H1 (cell line): ENCODE results near the gene TBC1D22A.

Experiments
- SIN3A ChIP-seq, 2 experiments: IDR thresholded peaks in 1 of 2; conservative IDR thresholded peaks in 1 of 2; 2 replicates each; pipeline ENCODE4 v1.6.1; 2011 to 2012; ENCODE audit warnings: low read length in 2 of 2, improper control_type of control experiment in 1 of 2, low read depth in 1 of 2, mild to moderate bottlenecking in 1 of 2
- TF ChIP-seq, protein P1 (sequence below), 3 experiments: IDR thresholded peaks; 1 replicate in 2 of 3; 2 replicates in 1 of 3; pipeline versions ENCODE4 v1.5.1 to v1.6.1; 2011; ENCODE audit warnings: low read length in 3 of 3, mild to moderate bottlenecking in 3 of 3, inconsistent platforms in 2 of 3, low read depth in 1 of 3, moderate library complexity in 1 of 3; ENCODE audit not compliant: insufficient read depth in 1 of 3; ENCODE audit errors: control extremely low read depth in 1 of 3
- TF ChIP-seq, protein P2 (sequence below): IDR thresholded peaks from 2 replicates; pipeline ENCODE4 v1.6.1; 2011; ENCODE audit warnings: low read length, improper control_type of control experiment

DNA sequence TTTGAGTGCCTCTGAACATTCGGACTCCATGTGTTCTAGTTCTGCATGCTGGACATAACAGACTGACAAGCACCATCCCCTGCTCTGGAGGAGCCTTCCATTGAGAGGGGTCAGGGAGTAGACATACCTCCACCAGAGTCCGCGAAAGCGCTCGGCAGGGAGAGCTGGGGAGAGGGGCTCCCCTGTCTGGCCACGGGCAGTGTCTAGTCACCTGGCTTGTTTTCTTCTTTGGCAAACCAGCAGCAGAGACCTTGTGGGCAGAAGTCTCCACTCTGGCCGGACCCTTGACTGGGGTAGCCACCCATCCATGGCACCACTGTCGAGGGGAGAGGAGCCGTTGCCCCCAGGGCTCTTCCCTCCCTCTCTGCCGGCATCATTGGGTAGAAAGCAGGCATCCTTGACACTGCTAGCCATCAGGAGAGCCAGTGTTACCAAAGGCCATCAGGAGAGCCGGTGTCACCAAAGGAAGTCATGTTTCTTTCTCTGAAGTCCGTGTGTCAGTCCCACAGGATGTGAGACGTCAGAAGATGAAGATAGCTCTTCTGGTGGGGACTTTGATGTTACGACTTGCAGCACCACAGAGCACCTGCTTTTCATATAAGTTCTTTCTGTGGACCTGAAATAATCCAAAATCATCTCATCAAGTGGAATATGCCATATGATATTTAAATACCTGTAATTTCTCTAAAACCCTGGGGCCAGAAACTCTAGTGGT is 305.6 kb downstream of the TBC1D22A start:
- no peak for TF ChIP-seq SIN3A (conservative IDR thresholded peaks at IDR 0.05 in 1 of 2, IDR thresholded peaks at IDR 0.05 in 1 of 2; ENCODE audit: low read depth in 1 of 2, low read length in 2 of 2)
- TF ChIP-seq, protein P1, sequence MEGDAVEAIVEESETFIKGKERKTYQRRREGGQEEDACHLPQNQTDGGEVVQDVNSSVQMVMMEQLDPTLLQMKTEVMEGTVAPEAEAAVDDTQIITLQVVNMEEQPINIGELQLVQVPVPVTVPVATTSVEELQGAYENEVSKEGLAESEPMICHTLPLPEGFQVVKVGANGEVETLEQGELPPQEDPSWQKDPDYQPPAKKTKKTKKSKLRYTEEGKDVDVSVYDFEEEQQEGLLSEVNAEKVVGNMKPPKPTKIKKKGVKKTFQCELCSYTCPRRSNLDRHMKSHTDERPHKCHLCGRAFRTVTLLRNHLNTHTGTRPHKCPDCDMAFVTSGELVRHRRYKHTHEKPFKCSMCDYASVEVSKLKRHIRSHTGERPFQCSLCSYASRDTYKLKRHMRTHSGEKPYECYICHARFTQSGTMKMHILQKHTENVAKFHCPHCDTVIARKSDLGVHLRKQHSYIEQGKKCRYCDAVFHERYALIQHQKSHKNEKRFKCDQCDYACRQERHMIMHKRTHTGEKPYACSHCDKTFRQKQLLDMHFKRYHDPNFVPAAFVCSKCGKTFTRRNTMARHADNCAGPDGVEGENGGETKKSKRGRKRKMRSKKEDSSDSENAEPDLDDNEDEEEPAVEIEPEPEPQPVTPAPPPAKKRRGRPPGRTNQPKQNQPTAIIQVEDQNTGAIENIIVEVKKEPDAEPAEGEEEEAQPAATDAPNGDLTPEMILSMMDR (IDR thresholded peaks at IDR 0.05; ENCODE audit: control extremely low read depth in 1 of 3, insufficient read depth in 1 of 3, low read depth in 1 of 3, low read length in 3 of 3): no peak
- TF ChIP-seq, protein P2, sequence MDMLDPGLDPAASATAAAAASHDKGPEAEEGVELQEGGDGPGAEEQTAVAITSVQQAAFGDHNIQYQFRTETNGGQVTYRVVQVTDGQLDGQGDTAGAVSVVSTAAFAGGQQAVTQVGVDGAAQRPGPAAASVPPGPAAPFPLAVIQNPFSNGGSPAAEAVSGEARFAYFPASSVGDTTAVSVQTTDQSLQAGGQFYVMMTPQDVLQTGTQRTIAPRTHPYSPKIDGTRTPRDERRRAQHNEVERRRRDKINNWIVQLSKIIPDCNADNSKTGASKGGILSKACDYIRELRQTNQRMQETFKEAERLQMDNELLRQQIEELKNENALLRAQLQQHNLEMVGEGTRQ: no peak
